Measurements from ENCODE around the gene FRAT1. TPM values are rescaled to one million over a fixed set of nuclear protein-coding genes. Genes with fewer than 3 reads are reported as not detected.

The FRAT1 gene
- polyA plus RNA-seq, 3 donors: 17.0 to 34.4 (median 31.2) TPM

DNA sequence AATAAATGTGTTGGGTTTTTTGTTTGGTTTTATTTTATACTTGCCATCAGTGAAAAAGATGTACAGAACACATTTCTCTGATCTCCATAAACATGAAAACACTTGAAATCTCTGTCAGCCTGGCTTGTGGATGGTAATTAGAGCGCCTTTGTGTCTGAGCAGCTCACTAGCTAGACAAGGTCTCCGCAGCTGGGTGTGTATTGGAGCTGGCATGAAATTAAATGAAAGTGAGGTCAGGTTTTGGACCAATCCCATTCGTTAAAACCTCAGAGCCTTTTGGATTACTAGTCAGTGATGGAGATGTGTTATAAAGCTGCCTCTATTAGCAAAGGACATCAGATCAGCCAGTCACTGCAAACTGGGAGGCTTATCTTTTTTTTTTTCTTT lies 2.7 kb downstream of the FRAT1 start:
- 100% methylated on average over 1 of the region's 3 CpGs for WGBS (ENCODE audit: insufficient coverage)
- Mint-ChIP-seq H3K9me3 (peaks cover 0 to 6% (median 0%) of the 10 kb centered on the region in 7 donors), H3K36me3 (peaks cover 16 to 27% of the 10 kb centered on the region in 2 donors), H3K4me3 (peak overlapping the region; percentile 97 to 98), H3K27me3 (ENCODE audit: low read depth in 3 of 3) (peaks cover 0 to 3% (median 2%) of the 10 kb centered on the region in 3 donors), H3K27ac (peak overlapping the region; percentile 68 to 97 (median 93)), H3K4me1 (peaks cover 53% of the 10 kb centered on the region)
- peak overlapping the region; percentile 77 for H3K4me2 ChIP-seq (replicated peaks; ENCODE audit: extremely low read depth, low read length, poor library complexity, severe bottlenecking)
- TF ChIP-seq, protein P1, sequence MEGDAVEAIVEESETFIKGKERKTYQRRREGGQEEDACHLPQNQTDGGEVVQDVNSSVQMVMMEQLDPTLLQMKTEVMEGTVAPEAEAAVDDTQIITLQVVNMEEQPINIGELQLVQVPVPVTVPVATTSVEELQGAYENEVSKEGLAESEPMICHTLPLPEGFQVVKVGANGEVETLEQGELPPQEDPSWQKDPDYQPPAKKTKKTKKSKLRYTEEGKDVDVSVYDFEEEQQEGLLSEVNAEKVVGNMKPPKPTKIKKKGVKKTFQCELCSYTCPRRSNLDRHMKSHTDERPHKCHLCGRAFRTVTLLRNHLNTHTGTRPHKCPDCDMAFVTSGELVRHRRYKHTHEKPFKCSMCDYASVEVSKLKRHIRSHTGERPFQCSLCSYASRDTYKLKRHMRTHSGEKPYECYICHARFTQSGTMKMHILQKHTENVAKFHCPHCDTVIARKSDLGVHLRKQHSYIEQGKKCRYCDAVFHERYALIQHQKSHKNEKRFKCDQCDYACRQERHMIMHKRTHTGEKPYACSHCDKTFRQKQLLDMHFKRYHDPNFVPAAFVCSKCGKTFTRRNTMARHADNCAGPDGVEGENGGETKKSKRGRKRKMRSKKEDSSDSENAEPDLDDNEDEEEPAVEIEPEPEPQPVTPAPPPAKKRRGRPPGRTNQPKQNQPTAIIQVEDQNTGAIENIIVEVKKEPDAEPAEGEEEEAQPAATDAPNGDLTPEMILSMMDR (IDR thresholded peaks at IDR 0.05): no peak
- H3K9me3 ChIP-seq (replicated peaks in 1 of 2; ENCODE audit: control insufficient read depth in 1 of 2, insufficient read depth in 1 of 2, low read length in 2 of 2): no peaks in the 10 kb centered on the region
- no peak for DNase-seq
- H3K4me1 ChIP-seq (ENCODE audit: control insufficient read depth in 1 of 2, insufficient read depth in 2 of 2, low read length in 2 of 2): peaks cover 32 to 37% of the 10 kb centered on the region in 2 donors
- H3K36me3 ChIP-seq (replicated peaks in 1 of 2; ENCODE audit: control insufficient read depth in 1 of 2, insufficient read depth in 2 of 2, low read length in 2 of 2): peaks cover 0 to 12% of the 10 kb centered on the region in 2 donors
- peak overlapping the region; percentile 88 to 100 (median 96) for H3K4me3 ChIP-seq (replicated peaks in 1 of 3; ENCODE audit: low read depth in 2 of 3, low read length in 3 of 3)
- intact Hi-C loops (cut with micrococcal nuclease): loop anchor here (1.0 to 5.0 kb wide), 4 partner anchors 9 to 79 kb away; partner anchors contain the start of genes FRAT2 (in 1 of the 2) and RRP12 (in 1 of the 2)
- peak overlapping the region in 1 of 2 donors; percentile 96 for H3K27ac ChIP-seq (ENCODE audit: low read depth in 1 of 2, low read length in 2 of 2)
- H3K9ac ChIP-seq (ENCODE audit: insufficient read depth, low read length, poor library complexity, severe bottlenecking): peak overlapping the region; percentile 91
- H2AFZ ChIP-seq (ENCODE audit: insufficient read depth, low read depth, low read length, poor library complexity, severe bottlenecking): no peak overlapping the region
- H3K79me2 ChIP-seq (ENCODE audit: insufficient read depth, low read length): peaks cover 74% of the 10 kb centered on the region
- H3K27me3 ChIP-seq (ENCODE audit: control insufficient read depth in 2 of 2, insufficient read depth in 2 of 2, low read length in 2 of 2): no peaks in the 10 kb centered on the region
- peaks cover 72% of the 10 kb centered on the region for H4K20me1 ChIP-seq (ENCODE audit: insufficient read depth, low read length)

DNA sequence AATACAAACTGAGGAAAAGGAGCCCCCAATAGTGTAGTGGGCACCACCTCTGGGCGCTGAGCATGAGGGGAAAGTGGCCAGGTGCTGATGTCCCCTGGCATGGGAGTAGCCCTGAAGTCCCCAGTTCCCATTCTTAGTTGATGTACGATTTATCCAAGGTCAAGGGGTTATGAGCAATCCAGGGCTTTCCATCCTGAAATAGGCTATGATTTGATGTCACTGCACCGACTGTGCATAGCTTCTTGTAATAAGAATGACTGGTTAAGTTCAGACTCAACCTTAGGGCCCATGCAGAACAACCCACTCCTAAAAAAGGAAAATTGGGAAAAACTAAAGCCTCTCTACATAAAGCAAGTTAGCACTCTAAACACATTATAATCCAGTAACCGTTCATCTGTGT lies 4.4 kb downstream of the FRAT1 start:
- 65% methylated on average over 2 of the region's 4 CpGs for WGBS (ENCODE audit: insufficient coverage)
- Mint-ChIP-seq H3K9me3 (peaks cover 0 to 4% (median 0%) of the 10 kb centered on the region in 7 donors), H3K36me3 (peaks cover 26 to 44% of the 10 kb centered on the region in 2 donors), H3K27me3 (ENCODE audit: low read depth in 3 of 3) (peaks cover 0 to 2% (median 1%) of the 10 kb centered on the region in 3 donors), H3K4me3 (no peak overlapping the region), H3K27ac (peak overlapping the region in 4 of 7 donors; percentile 17 to 62 (median 20)), H3K4me1 (peaks cover 54% of the 10 kb centered on the region)
- Histone ChIP-seq H3K27me3 (ENCODE audit: control insufficient read depth in 2 of 2, insufficient read depth in 2 of 2, low read length in 2 of 2) (no peaks in the 10 kb centered on the region), H3K36me3 (replicated peaks in 1 of 2; ENCODE audit: control insufficient read depth in 1 of 2, insufficient read depth in 2 of 2, low read length in 2 of 2) (peaks cover 4 to 28% of the 10 kb centered on the region in 2 donors), H3K27ac (ENCODE audit: low read depth in 1 of 2, low read length in 2 of 2) (peak overlapping the region in 1 of 2 donors; percentile 33), H4K20me1 (ENCODE audit: insufficient read depth, low read length) (peaks cover 89% of the 10 kb centered on the region), H2AFZ (ENCODE audit: insufficient read depth, low read depth, low read length, poor library complexity, severe bottlenecking) (no peak overlapping the region), H3K79me2 (ENCODE audit: insufficient read depth, low read length) (peaks cover 81% of the 10 kb centered on the region), H3K4me3 (replicated peaks in 1 of 3; ENCODE audit: low read depth in 2 of 3, low read length in 3 of 3) (peak overlapping the region in 1 of 3 experiments; percentile 26), H3K9ac (ENCODE audit: insufficient read depth, low read length, poor library complexity, severe bottlenecking) (no peak overlapping the region), H3K4me2 (replicated peaks; ENCODE audit: extremely low read depth, low read length, poor library complexity, severe bottlenecking) (no peak overlapping the region), H3K4me1 (ENCODE audit: control insufficient read depth in 1 of 2, insufficient read depth in 2 of 2, low read length in 2 of 2) (peaks cover 31 to 40% of the 10 kb centered on the region in 2 donors), H3K9me3 (replicated peaks in 1 of 2; ENCODE audit: control insufficient read depth in 1 of 2, insufficient read depth in 1 of 2, low read length in 2 of 2) (no peaks in the 10 kb centered on the region)
- TF ChIP-seq, protein P1 (IDR thresholded peaks at IDR 0.05): no peak
- peak in 1 of 3 donors; percentile 43 for DNase-seq
- intact Hi-C loops (cut with micrococcal nuclease): loop anchor here in 1 of 2 donors (5.0 kb wide), 1 partner anchor 36 kb away; no protein-coding TSS in a partner anchor
